Measurements from ENCODE around the gene CIAO3.
"Not testable (repeated sequence)": the region's sequence is repeated elsewhere in the genome, so short reads cannot be mapped to it uniquely, and the experiment has no call there.

CIAO3 gene

DNA sequence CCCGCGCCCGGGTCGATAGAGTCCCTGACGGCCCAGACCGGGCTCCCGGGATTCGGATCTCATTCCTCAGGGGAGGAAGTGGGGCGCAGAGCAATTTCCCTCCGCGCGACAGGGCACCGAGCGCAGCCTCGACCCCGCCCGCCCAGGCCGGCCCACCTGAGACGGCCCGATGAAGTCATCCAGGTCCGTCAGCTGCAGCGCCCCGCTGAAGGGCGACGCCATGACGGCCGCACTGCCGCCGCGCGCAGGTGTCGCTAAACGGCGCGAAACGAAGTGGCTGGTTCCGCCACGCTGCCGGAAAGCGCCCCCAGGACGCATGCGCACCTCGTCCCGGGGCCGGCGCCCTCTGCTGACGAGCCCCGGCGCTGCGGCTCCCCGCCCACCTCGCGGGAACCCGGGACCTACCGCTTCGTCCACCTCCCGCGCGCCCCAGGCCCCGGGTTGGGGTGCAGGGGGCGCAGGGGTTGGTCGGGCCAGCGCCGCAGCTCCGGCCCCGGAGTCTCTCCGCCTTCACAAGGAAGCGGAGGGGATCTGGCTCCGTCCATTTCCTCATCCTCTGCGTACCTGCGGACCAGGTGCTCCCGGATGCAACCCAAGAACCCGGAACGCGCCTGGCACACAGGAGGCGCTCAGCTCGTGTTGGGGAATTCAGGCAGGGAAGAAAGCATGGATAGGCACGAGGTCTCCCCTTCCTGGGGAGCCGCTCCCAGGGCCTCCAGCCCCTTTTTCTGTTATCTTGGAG lies at the start of gene CIAO3:
TSS of gene CIAO3 (minus strand) at position 234 of the 742 bp plus-strand sequence. CDS start at position 222, 12 bp downstream.
- no peak for DNase-seq (ENCODE audit: low spot score)

DNA sequence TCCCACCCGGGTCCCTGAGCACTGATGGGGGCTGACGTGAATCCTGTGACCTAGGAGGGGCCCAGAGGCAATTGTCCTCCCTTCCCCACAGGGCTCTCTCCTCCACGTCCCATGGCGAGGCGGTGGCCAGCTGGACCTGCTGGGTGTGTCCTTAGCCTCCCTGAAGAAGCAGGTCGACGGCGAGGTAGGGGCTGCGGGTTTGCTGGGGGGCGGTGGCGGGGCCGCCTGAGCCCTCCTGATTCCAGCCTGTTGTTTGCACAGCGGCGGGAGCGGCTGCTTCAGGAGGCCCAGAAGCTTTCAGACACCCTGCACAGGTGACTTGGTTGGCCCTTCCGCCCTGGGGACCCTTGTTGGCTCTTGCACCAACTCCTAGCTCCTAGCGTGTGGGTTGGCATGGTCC lies 49.3 kb upstream of the CIAO3 start:
- no peak for DNase-seq (ENCODE audit: low spot score)

DNA sequence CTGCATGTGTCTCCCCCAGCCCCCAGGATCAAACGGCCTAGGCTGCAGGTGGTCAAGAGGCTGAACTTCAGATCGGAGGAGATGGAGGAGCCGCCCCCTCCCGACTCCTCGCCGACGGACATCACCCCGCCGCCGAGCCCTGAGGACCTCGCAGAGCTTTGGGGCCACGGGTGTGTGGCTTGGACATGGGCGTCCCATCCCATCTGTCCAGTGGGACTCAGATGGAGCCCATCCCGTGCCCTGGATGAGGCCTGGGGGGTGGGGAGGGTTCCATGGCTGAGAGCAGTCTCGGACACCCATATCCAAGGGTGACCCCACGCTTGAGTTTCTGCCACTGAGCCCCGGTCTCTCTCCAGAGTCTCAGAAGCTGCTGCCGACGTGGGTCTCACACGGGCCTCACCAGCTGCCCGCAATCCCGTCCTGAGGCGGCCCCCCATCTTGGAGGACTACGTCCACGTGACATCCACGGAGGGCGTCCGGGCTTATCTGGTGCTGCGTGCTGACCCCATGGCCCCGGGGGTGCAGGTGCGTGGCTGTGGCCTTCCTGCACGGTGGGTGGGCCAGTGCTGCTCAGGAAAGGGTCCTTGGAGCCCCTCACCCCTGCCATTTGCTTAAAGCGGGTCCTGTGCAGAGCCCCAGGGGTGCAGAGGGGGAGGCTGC lies 48.5 kb upstream of the CIAO3 start:
- DNase-seq (ENCODE audit: low spot score): no peak

DNA sequence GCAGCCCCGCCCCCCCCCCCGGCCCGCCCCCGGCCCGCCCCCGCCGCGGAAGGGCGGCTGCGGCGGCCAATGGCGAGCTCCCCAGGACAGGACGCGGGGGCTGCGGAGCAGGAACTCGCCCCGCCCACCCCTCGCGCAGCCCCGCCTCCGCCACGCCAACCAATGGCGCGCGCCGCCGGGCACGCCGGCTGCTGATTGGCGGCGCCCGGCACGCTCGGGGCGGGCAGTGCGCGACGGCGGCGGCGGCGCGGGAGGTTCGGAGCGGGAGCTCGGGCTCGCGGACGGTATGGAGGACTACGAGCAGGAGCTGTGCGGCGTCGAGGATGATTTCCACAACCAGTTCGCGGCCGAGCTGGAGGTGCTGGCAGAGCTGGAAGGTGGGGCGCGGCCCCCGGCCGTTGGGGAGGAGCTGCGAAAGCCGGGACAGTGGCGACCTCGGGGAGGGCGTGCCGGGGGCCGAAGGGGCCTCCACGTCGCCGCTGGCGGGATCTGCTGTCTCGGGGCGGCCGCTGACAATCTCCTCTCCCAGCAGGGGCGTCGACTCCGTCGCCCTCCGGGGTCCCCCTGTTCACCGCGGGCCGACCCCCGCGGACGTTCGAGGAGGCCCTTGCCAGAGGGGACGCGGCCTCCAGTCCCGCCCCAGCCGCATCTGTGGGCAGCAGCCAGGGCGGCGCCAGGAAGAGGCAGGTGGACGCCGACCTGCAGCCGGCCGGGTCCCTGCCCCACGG lies 47.8 kb upstream of the CIAO3 start, which contains the start of gene CHTF18:
TSS of gene CHTF18 (plus strand) at position 222 of the 728 bp plus-strand sequence. CDS start at position 287, 65 bp downstream.
- peak; percentile 91 for DNase-seq (ENCODE audit: low spot score)

DNA sequence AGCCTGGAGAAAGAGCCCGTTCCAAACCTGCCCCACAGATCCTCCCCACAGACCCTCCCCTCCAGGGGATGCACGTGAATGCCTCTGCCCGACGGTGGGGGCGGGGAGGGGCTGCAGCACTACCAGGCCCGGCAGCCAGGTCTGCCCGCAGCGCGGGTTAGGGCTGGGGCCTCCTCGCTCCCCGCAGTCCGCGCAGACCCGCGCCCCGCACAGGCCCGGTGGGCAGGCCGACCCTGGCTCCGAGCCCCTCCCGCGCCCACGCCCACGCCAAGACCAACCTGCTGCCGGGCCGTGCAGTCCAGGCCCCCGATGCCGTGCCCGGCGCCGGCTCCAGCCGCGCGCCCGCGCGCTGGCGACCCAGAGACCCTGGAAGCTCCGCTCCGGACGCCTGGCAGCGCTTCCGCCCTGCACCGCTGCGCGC lies 47.2 kb upstream of the CIAO3 start, which contains the start of gene RPUSD1:
TSS of gene RPUSD1 (minus strand) at position 404 of the 421 bp plus-strand sequence. CDS start 644 bp downstream, outside the sequence.
- no peak for DNase-seq (ENCODE audit: low spot score)

DNA sequence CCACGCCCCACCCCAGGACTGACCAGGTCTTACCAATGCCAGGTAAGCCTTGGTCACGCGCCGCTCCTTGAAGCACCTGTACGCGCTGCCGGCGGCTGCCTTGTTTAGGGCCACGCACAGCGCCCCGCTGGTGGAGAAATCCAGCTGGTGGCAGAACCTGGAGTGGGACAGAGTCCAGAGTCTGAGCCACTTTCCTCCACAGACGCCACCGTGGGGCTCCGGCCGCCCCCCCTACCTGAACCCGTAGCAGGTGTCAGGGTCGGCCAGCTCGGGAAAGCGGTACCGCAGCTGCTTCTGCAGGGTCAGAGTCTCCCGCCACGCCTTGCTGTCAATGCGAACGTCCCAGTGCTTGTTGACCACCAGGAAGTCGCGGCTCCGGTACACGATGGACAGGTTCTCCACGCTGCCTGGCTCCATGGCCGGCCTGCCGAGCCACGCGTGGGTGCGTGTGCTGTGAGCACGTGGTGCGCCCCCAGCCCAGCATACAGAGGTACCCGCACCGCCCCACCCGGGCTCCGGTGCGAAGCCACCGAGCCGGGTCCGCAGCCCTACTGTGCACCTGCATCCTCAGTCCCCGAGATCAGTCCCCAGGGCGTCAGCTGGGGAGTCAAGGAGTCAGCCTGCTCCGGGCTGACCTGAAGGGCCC lies 46.6 kb upstream of the CIAO3 start:
- DNase-seq (ENCODE audit: low spot score): no peak

DNA sequence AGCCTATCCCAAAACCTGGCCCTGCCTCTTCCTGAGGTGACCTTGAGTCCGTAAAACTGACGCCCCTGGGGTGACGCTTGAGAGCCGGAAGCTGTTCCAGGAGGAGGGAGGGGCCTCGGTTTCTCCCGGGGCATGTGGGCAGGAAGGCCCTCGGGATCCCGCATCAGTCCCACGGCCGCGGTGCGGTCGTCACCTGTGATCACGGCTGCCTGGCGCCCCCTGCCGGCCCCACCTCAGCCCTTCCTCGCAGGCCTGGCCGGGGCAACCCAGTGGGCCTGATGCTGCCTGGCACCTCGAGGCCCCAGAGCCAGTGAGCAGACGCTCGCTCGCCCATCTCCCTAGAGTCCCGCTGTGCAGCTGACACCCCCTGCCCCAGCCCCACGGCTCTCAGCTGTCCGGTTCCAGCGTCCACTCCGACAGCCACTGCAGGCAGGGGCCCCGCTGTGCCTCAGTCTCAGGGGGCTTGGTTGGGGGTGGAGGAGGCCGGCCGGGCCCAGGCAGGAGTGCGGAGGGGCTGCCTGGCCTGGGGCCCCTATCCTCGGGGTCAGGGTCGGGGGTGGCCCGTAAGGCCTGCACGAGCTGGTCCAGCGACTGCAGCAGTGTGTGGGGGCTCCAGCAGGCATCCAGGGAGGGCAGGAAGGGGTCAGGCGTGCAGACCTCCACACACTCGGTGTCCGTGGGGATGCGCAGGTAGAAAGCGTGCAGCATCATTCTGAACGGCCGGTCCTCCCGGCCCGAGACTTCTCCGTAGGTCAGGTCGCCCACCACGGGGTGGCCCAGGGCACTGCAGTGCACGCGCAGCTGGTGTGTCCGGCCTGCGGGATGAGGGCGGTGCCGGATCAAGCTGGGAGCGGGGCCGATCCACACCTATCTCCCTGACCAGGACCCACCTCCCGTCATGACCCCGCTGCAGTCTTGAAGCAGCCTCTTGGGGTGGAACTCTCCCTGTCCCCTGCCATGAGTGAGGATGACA lies 45.1 kb upstream of the CIAO3 start:
- no peak for DNase-seq (ENCODE audit: low spot score)

DNA sequence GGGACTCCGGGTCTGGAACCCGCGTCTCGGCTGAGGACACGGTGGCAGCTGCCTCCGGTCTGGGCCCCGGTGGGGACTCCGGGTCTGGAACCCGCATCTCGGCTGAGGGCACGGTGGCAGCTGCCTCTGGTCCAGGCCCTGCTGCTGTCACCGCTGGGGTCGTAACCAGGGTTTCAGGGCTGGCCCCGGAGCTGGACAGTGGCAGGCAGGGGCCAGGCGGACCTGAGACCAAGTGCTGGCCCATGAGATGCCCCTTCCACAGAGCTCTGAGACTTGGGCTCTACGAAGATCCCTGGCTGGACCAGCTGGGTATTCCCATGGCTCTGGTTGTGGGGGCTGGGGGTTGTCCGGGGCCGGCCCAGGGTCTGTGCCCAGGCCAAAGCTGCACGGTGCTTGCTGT lies 43.6 kb upstream of the CIAO3 start:
- DNase-seq (ENCODE audit: low spot score): no peak

DNA sequence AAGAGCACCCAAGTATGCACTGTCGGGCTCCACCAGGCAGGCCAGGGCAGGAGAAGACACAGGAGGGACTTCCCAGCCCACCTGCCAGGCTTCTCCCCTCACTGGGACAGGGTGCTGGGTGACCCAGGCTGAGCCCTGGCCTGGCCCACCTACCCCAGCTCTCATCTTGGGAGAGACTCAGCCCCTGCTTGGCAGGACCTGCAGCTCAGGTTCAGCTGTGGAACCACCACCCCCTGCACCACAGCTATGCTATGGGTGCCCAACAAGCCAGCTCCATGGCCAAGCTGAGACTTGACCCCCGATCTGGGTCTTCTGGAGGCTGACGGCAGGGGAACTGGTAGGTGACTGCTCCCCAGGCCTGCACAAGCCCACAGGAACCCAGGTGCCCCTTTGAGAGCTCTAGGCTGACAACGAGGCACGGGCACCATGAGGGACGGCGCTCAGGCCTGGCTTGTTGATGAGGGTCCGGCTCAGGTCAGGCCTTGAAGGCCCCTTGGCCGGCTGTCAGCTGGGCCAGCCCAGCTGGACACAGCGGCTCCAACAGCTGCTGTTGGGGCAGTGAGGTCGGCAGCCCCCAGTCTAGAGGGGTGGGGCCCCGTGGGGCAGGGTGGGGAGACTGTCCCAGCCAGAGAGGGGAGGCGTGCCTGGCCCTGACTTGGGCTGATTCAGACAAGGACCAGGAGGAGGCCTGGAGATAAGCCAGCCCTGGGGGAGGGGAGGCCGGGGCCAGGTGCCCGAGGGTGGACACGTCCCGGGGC lies 42.8 kb upstream of the CIAO3 start:
- DNase-seq (ENCODE audit: low spot score): no peak

DNA sequence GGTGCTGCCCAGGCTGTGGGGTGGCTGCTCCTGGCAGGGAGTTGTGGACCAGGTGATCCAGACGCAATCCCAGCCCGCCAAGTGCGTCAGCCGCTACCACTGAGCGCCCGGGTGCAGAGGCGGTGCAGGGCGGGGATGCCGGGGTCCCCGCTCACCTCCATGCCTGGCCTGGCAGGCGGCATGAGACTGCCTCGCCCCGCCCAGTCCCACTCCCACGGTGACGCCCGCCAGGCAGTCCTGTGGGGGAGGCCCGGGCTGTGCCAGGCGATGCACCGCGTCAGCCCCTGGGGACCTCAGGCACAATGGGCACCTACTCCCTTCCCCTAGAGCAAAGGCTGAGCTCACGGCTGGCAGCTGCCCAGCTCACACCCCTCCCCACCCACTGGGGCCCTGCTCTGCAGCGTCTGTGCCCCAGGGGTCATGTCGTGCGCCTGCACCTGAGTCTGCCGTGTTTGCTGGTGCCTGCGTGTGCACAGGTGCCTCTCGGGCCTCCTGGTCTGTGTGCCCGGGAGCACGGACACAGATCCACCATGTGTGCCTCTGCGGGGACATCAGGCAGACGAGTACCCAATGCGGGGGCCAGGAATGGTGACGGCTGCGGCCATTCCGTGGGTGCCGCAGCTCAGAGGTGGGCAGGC lies 42.1 kb upstream of the CIAO3 start:
- no peak for DNase-seq (ENCODE audit: low spot score)

DNA sequence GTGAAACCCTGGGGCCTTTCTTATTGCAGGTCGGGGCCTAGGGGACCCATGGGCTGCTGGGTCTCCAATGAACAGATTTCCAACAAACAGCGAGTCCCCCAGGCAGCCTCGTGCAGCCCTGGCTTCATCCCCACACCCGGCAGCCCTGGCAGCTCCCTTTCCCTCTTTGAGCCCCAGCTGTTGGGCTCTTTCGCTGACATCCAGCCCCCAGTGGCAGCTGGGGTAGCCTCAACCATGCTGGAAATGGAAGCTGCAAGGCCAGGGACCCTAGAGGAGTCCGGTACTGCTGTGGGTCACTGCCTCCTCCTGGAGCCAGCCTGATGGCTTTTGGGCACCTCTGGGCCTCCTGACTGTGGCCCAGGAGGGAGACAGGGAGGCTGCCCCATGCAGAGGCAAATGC lies 41.5 kb upstream of the CIAO3 start:
- no peak for DNase-seq (ENCODE audit: low spot score)

DNA sequence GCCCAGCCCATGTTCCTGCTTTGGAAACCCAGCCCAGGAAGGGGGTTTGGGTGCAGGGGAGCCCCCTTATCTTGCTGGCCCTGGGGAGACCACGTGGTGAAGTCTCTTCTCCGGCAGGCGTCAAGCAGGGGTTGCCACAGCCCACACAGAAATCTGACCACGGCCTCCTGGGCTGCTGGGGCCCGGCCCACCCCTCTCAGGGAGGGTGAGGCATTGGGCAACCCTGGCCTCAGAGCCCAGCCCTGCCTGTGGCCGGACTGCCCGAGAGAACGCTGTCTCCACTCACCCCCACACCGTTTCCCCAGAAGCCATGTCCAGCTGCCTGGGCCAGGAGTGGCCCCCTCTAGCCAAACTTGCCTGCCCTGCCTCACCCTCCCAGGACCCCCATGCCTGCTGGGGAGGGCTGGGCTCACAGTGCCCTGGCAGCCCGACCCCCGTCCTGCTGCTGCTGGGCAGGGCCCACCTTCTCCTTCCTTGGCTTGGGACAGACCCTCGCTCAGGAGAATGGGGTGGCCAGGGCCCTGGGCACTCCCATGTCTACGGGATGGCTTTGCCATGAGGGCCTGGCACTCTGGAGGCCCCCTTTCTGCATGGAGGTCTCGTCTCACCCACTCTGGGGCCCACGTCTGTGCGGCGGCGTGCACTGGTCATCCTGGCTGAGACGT lies 40.7 kb upstream of the CIAO3 start:
- no peak for DNase-seq (ENCODE audit: low spot score)

DNA sequence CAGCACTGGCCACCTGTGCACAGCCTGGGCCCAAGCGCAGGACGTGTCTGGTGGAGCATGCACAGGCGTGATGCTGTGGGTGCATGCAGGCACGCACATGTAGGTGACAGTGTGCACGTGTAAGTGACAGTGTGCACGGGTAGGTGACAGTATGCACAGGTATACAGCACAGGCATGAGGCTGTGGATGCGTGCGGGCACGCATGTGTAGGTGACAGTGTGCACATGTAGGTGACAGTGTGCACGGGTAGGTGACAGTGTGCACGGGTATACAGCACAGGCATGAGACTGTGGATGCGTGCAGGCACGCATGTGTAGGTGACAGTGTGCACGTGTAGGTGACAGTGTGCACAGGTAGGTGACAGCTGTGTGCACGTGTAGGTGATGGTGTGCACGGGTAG lies 39.5 kb upstream of the CIAO3 start:
- no peak for DNase-seq (ENCODE audit: low spot score)

DNA sequence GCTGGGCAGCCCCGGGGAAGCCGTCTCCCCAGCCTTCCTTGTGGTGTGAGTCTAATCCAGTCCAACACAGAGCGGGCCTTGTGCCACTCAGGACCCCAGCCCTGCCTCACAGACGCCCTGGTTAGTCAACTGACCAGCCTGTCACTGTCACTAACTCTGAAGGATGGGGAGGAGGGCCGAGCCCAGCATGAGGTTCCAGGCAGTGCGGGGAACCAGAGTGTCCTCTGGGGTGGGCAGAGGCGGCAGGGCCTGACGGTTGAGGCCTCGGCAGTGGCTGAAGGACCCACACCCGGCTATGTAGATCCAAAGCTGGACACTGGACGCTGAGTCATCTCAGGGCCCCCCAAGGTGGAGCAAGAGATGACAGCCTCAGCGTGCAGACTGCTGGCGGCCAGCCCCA lies 38.8 kb upstream of the CIAO3 start:
- DNase-seq (ENCODE audit: low spot score): no peak

DNA sequence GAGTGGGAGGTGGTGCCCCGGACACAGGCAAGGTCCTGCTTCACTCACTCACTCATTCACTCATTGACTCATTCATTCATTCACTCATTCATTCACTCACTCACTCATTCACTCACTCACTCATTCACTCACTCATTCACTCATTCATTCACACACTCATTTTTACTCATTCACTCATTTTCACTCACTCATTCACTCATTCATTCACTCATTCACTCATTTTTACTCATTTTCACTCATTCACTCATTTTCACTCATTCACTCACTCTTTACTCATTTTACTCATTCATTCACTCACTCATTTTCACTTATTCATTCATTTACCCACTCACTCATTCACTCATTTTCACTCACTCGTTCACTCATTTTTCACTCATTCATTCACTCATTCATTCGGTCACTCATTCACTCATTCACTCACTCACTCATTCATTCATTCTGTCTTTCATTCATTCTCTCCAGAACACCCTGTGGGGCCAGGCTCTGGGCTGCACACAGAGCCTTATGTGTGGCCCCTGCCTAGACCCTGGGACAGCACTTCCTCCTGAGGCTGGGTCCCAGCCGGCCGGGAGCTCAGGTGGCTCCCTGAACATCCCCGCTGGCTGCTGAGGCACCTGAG lies 38.2 kb upstream of the CIAO3 start:
- no peak for DNase-seq (ENCODE audit: low spot score)

DNA sequence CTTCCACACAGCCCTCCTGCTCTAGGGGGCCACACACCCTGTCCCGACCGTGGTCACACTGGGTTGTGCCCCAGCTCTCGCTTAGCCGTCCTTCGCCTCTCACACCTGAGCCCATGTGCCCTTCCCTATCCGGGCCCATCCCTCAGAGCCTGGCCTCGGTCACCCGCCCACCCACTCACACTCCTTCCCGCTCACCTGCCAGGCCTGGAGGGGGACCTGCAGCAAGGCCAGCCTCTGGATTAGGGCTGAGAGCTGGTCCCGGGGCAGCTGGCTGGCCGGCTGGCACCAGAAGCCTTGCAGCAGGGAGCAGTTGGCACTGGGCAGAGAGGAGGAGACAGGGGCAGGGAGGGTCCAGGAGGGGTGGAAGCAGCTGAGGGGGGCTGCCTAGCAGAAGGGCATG lies 37.6 kb upstream of the CIAO3 start:
- DNase-seq (ENCODE audit: low spot score): no peak

DNA sequence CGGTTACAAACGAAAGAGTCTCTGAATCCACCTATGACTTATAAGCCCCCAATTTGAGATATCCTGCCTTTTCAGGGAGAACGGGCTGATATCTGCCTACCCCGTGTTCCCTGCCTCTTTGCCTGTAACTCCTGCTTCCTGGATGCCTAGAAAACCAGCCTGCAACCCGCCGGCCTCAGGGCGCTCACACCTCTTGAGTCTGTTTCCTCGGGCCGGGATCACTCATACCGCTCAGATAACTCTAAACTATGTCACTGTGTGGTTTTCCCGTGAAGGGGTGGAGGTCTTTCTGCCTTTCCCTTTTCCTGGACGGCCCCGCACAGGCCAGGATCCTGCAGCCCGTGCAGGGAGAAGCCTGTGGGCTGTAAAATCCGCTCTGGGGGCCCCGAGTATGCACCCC lies 37.0 kb upstream of the CIAO3 start:
- DNase-seq (ENCODE audit: low spot score): no peak

DNA sequence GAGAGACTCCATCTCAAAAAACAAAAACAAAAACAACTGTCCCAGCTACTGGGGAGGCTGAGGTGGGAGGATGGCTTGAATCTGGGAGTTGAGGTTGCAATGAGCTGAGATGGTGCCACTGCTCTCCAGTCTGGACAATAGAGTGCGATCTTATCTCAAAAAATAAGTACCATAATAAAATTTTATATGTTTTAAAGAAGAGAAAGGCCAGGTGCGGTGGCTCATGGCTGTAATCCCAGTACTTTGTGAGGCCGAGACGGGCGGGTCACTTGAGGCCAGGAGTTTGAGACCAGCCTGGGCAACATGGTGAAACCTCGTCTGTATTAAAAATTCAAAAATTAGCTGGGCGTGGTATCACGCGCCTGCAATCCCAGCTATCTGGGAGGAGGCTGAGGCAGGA lies 36.0 kb upstream of the CIAO3 start:
- no peak for DNase-seq (ENCODE audit: low spot score)

DNA sequence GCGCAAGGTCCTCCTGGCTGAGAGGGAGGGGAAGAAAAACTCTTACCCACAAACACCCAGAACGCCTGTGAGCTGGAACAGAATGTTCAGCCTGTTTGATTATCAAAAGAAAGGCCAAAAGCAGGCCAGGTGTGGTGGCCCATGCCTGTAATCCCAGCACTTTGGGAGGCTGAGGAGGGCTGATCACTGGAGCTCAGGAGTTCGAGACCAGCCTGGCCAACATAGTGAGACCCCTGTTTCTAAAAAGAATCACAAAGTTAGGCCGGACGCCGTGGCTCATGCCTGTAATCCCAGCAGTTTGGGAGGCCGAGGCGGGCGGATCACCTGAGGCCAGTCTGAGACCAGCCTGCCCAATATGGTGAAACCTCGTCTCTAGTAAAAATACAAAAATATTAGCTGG lies 35.5 kb upstream of the CIAO3 start:
- not testable (repeated sequence) for DNase-seq (ENCODE audit: low spot score)

Data from putamen (tissue), 1 donor.